ENCODE data around the gene PHF21B. TPM values are rescaled to one million over a fixed set of nuclear protein-coding genes. Genes with fewer than 3 reads are reported as not detected.

Gene PHF21B
- total and polyA plus RNA-seq, 2 of the 8 experiments (the other 6 are each of a cell fraction or from before 2014, with no cell fraction given) = 19.3 to 68.1 TPM

- TF ChIP-seq SUZ12 (IDR thresholded peaks at IDR 0.05; ENCODE audit: low read length) (no peak), ATF3 (IDR thresholded peaks at IDR 0.05; ENCODE audit: insufficient read depth, low read depth, low read length) (no peak), MAX (IDR thresholded peaks at IDR 0.05) (no peak), CHD2 (IDR thresholded peaks at IDR 0.05; ENCODE audit: low read length) (no peak), EP300 (IDR thresholded peaks at IDR 0.05; ENCODE audit: borderline replicate concordance in 1 of 2, low read depth in 2 of 2, low read length in 2 of 2) (no peak), TEAD4 (IDR thresholded peaks at IDR 0.05; ENCODE audit: low read depth, low read length) (no peak), FOSL1 (IDR thresholded peaks at IDR 0.05; ENCODE audit: insufficient read depth, low read depth, low read length) (no peak), ZNF274 (IDR thresholded peaks at IDR 0.05; ENCODE audit: borderline replicate concordance, extremely low read depth, low read length) (no peak)
Measured at GRCh38 chr22:44845796-44846720, 163.7 kb downstream of the PHF21B start (continued).

All from H1 (cell line).